HG03469 (cell line): ENCODE data around the gene ENDOU.

ENCODE experiments used
- ATAC-seq: cut with Tn5 transposase; IDR thresholded peaks from one replicate; pipeline ENCODE4 v1.9.1; 2021; ENCODE audit warnings: mild to moderate bottlenecking, moderate library complexity, moderate number of reproducible peaks; ENCODE audit not compliant: unreplicated experiment

ENDOU gene

GRCh38 chr12:47722136-47722834 is 3.0 kb downstream of the ENDOU start:
- no peak for ATAC-seq

GRCh38 chr12:47721431-47721973 is 3.8 kb downstream of the ENDOU start:
- no peak for ATAC-seq

- no peak for ATAC-seq
These were observed 6.8 kb downstream of the ENDOU start for GRCh38 chr12:47718531-47718930.

- no peak for ATAC-seq
These were observed 7.7 kb downstream of the ENDOU start for GRCh38 chr12:47717443-47718193.

GRCh38 chr12:47717046-47717442 is 8.2 kb downstream of the ENDOU start:
- ATAC-seq = no peak

GRCh38 chr12:47715877-47716548 is 9.3 kb downstream of the ENDOU start:
- ATAC-seq = no peak

GRCh38 chr12:47715393-47715876 is 9.9 kb downstream of the ENDOU start:
- ATAC-seq = peak; percentile 45

GRCh38 chr12:47714826-47715386 is 10.4 kb downstream of the ENDOU start:
- ATAC-seq = no peak

GRCh38 chr12:47712171-47712570 is 13.1 kb downstream of the ENDOU start:
- no peak for ATAC-seq

GRCh38 chr12:47711448-47711847 is 13.8 kb downstream of the ENDOU start:
- no peak for ATAC-seq

GRCh38 chr12:47710278-47710677 is 15.0 kb downstream of the ENDOU start:
- no peak for ATAC-seq

- no peak for ATAC-seq
These were observed 15.6 kb downstream of the ENDOU start for GRCh38 chr12:47709671-47710070.

- no peak for ATAC-seq
These were observed 16.1 kb downstream of the ENDOU start for GRCh38 chr12:47709237-47709636.

GRCh38 chr12:47707905-47708543 is 17.3 kb downstream of the ENDOU start:
- ATAC-seq = no peak

- ATAC-seq = no peak
These were observed 17.9 kb downstream of the ENDOU start for GRCh38 chr12:47707355-47707754.

- peak; percentile 56 for ATAC-seq
These were observed 19.5 kb downstream of the ENDOU start, which contains the start of gene RPAP3 for GRCh38 chr12:47705566-47706425. RPAP3 (minus strand) TSS chr12:47706030; CDS start chr12:47702840, 3,190 bp downstream.

- no peak for ATAC-seq
These were observed 20.1 kb downstream of the ENDOU start for GRCh38 chr12:47705229-47705565.

GRCh38 chr12:47704719-47705118 is 20.6 kb downstream of the ENDOU start:
- ATAC-seq = no peak

GRCh38 chr12:47700263-47700662 is 25.0 kb downstream of the ENDOU start:
- no peak for ATAC-seq

GRCh38 chr12:47698631-47699030 is 26.7 kb downstream of the ENDOU start:
- ATAC-seq = no peak
